Measurements from ENCODE around the gene C5AR2.

DNA sequence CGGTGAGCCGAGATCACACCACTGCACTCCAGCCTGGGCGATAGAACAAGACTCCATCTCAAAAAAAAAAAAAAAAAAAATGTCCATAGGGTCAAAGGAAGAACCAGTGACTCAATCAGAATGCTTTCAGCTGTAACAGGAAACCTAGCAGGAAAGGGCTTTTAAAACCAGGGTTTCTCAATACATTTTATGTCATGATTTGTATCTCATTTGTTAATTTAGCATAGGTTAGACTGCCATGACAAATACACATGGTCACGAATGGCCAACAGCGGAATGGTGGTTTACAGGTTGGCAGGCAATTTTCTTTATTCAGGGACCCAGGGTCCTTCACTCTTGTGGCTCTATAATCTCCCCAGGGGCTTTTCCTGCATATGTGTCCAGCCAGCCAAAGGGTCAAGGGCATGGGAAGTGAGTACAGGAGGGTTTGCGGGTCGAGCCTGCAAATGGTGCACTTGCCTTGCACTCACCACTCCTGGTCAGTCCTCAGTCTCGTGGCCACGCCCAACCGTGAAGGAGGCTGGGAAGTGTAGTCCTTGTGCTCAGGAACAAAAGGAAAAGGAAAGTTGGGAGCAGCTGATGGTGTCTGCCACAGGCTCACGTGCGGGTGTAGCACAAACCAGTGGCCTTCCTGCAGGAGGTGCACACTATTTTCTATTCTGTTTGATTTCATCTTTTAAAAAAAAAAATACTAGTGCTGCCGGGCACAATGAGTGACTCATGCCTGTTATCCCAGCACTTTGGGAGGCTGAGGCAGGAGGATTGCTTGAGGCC, 32.0 kb downstream of the C5AR2 start:
- TF ChIP-seq, protein P1, sequence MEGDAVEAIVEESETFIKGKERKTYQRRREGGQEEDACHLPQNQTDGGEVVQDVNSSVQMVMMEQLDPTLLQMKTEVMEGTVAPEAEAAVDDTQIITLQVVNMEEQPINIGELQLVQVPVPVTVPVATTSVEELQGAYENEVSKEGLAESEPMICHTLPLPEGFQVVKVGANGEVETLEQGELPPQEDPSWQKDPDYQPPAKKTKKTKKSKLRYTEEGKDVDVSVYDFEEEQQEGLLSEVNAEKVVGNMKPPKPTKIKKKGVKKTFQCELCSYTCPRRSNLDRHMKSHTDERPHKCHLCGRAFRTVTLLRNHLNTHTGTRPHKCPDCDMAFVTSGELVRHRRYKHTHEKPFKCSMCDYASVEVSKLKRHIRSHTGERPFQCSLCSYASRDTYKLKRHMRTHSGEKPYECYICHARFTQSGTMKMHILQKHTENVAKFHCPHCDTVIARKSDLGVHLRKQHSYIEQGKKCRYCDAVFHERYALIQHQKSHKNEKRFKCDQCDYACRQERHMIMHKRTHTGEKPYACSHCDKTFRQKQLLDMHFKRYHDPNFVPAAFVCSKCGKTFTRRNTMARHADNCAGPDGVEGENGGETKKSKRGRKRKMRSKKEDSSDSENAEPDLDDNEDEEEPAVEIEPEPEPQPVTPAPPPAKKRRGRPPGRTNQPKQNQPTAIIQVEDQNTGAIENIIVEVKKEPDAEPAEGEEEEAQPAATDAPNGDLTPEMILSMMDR (IDR thresholded peaks at IDR 0.05; ENCODE audit: low read length): no peak
- no peak for TF ChIP-seq EZH2 (IDR thresholded peaks at IDR 0.05; ENCODE audit: borderline replicate concordance, low read length)

Data from OCI-LY1 (cell line).